ENCODE data around the gene GCAT. TPM values are rescaled to one million over a fixed set of nuclear protein-coding genes. Genes with fewer than 3 reads are reported as not detected.
A peak's percentile ranks its signal among the peaks of the same experiment; 100 is the strongest.

GCAT gene
- total and polyA plus RNA-seq, 2 of the 13 experiments (the other 11 are each of a cell fraction or from before 2014, with no cell fraction given): 28.0 to 50.3 TPM

DNA sequence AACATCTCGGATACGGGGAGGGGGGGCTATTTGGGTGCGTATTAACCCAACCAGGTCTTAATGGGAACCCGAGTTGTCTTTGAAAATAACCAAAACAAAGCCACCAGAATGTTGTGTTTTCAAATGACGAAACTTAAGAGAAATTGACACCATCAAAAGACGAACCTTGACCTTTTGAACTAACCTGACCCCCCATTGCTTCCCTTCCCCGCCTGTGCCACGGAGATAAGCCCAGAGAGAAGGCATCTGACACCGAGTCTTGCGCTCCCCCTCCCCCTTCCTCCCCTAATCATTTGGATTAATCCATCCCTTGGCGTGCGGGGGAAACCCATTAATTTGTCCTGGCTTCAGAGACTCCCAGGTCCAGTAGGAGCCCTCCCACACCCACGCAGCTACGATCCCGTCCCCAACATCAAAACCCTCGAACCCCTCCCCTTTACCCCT, 4.5 kb upstream of the GCAT start:
- no peaks in the 10 kb centered on the region for H3K36me3 ChIP-seq (replicated peaks in 1 of 2; ENCODE audit: control insufficient read depth in 1 of 2, insufficient read depth in 2 of 2, low read length in 2 of 2)
- H3K4me2 ChIP-seq (ENCODE audit: low read depth, low read length): peak overlapping the region; percentile 97
- peak overlapping the region; percentile 77 for H3K27ac ChIP-seq (ENCODE audit: extremely low read length, insufficient read depth, low read length)
- no peak overlapping the region for H2AFZ ChIP-seq (ENCODE audit: low read length)
- peaks cover 23% of the 10 kb centered on the region for H3K79me2 ChIP-seq (ENCODE audit: insufficient read depth, low read length)
- peaks cover 29% of the 10 kb centered on the region; the same call in 1 of the 2 replicates for H4K20me1 ChIP-seq (ENCODE audit: insufficient read depth, low read length)
- no peaks in the 10 kb centered on the region; a peak in 1 of 5 replicates for H3K27me3 ChIP-seq (ENCODE audit: control insufficient read depth in 1 of 2, insufficient read depth in 2 of 2, low read length in 2 of 2)
- POLR2A ChIA-PET: interaction anchor here (0.7 to 8.6 kb wide), 14 partner anchors 14 to 257 kb away, joined by 3 to 127 read pairs (median 5); partner anchors contain the start of genes ANKRD54, GGA1, MICALL1 and NOL12
- H3K9ac ChIP-seq (ENCODE audit: insufficient read depth, low read depth, low read length): peak overlapping the region; percentile 88
- intact Hi-C loops (cut with micrococcal nuclease; ENCODE audit: unreplicated experiment): loop anchor here (2.0 to 10.0 kb wide), 3 partner anchors 20 to 148 kb away; partner anchors contain the start of gene PDXP
- DNase-seq (ENCODE audit: low spot score): peak; percentile 65
- no peak for ATAC-seq
- CTCF ChIA-PET (ENCODE audit: low intra/inter-chr PET ratio, low total read pairs): no interaction called here
- WGBS (ENCODE audit: low lambda C conversion rate): 1% methylated on average over 14 of the region's 16 CpGs
- in situ Hi-C loops (cut with HindIII; ENCODE audit: extremely low pct_ligation_motif_present, low pct_unique_long_range_greater_than_20kb): no loop called here
- peaks cover 23% of the 10 kb centered on the region for H3K4me1 ChIP-seq (ENCODE audit: insufficient read depth, low read length)
- H3K4me3 ChIP-seq (replicated peaks in 1 of 3; ENCODE audit: insufficient read depth in 1 of 3, low read depth in 2 of 3, low read length in 3 of 3): peak overlapping the region; percentile 78 to 95 (median 93)
- BruUV-seq (replicated peaks): no TSS peak
- peak; percentile 86 for FAIRE-seq
- no peaks in the 10 kb centered on the region for H3K9me3 ChIP-seq (ENCODE audit: low read length)
- TF ChIP-seq DNMT3B (CRISPR knock-in tag; conservative IDR thresholded peaks at IDR 0.05) (no peak), NFKBIZ (CRISPR knock-in tag; IDR thresholded peaks at IDR 0.05) (no peak), PHF21A (CRISPR knock-in tag; IDR thresholded peaks at IDR 0.05) (peak; percentile 57; the same call in 1 of the 2 replicates), HOXA7 (CRISPR knock-in tag; IDR thresholded peaks at IDR 0.05) (no peak), CCAR2 (optimal IDR thresholded peaks at IDR 0.05; ENCODE audit: low read depth, low read length) (no peak), HOXA9 (CRISPR knock-in tag; IDR thresholded peaks at IDR 0.05; ENCODE audit: borderline replicate concordance) (no peak), ZNF30 (CRISPR knock-in tag; IDR thresholded peaks at IDR 0.05) (no peak), ZNF883 (CRISPR knock-in tag; IDR thresholded peaks at IDR 0.05; ENCODE audit: not compliant biosample characterization) (no peak), SMARCE1 (IDR thresholded peaks at IDR 0.05; ENCODE audit: borderline replicate concordance) (no peak), KDM3A (CRISPR knock-in tag; IDR thresholded peaks at IDR 0.05; ENCODE audit: low read depth) (no peak), FOXA3 (CRISPR knock-in tag; IDR thresholded peaks at IDR 0.05) (no peak), ZNF891 (CRISPR knock-in tag; IDR thresholded peaks at IDR 0.05) (no peak), GABPB1 (CRISPR knock-in tag; IDR thresholded peaks at IDR 0.05) (no peak), ZKSCAN1 (IDR thresholded peaks at IDR 0.05; ENCODE audit: low read length) (no peak), EEA1 (CRISPR knock-in tag; IDR thresholded peaks at IDR 0.05; ENCODE audit: borderline replicate concordance) (no peak), HCFC1 (IDR thresholded peaks at IDR 0.05; ENCODE audit: low read depth, low read length) (no peak), ZNF788 (CRISPR knock-in tag; IDR thresholded peaks at IDR 0.05; ENCODE audit: borderline replicate concordance) (0 out of 2 replicates have a peak, but pooled peaks have one; percentile 36), HOXA3 (CRISPR knock-in tag; IDR thresholded peaks at IDR 0.05) (peak; percentile 6; the same call in 1 of the 2 replicates)
- TF ChIP-seq, protein P1, sequence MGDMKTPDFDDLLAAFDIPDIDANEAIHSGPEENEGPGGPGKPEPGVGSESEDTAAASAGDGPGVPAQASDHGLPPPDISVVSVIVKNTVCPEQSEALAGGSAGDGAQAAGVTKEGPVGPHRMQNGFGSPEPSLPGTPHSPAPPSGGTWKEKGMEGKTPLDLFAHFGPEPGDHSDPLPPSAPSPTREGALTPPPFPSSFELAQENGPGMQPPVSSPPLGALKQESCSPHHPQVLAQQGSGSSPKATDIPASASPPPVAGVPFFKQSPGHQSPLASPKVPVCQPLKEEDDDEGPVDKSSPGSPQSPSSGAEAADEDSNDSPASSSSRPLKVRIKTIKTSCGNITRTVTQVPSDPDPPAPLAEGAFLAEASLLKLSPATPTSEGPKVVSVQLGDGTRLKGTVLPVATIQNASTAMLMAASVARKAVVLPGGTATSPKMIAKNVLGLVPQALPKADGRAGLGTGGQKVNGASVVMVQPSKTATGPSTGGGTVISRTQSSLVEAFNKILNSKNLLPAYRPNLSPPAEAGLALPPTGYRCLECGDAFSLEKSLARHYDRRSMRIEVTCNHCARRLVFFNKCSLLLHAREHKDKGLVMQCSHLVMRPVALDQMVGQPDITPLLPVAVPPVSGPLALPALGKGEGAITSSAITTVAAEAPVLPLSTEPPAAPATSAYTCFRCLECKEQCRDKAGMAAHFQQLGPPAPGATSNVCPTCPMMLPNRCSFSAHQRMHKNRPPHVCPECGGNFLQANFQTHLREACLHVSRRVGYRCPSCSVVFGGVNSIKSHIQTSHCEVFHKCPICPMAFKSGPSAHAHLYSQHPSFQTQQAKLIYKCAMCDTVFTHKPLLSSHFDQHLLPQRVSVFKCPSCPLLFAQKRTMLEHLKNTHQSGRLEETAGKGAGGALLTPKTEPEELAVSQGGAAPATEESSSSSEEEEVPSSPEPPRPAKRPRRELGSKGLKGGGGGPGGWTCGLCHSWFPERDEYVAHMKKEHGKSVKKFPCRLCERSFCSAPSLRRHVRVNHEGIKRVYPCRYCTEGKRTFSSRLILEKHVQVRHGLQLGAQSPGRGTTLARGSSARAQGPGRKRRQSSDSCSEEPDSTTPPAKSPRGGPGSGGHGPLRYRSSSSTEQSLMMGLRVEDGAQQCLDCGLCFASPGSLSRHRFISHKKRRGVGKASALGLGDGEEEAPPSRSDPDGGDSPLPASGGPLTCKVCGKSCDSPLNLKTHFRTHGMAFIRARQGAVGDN (CRISPR knock-in tag; IDR thresholded peaks at IDR 0.05): no peak
- TF ChIP-seq, protein P2, sequence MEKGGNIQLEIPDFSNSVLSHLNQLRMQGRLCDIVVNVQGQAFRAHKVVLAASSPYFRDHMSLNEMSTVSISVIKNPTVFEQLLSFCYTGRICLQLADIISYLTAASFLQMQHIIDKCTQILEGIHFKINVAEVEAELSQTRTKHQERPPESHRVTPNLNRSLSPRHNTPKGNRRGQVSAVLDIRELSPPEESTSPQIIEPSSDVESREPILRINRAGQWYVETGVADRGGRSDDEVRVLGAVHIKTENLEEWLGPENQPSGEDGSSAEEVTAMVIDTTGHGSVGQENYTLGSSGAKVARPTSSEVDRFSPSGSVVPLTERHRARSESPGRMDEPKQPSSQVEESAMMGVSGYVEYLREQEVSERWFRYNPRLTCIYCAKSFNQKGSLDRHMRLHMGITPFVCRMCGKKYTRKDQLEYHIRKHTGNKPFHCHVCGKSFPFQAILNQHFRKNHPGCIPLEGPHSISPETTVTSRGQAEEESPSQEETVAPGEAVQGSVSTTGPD (CRISPR knock-in tag; IDR thresholded peaks at IDR 0.05): no peak
- TF ChIP-seq, protein P3, sequence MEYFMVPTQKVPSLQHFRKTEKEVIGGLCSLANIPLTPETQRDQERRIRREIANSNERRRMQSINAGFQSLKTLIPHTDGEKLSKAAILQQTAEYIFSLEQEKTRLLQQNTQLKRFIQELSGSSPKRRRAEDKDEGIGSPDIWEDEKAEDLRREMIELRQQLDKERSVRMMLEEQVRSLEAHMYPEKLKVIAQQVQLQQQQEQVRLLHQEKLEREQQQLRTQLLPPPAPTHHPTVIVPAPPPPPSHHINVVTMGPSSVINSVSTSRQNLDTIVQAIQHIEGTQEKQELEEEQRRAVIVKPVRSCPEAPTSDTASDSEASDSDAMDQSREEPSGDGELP (IDR thresholded peaks at IDR 0.05; ENCODE audit: borderline replicate concordance, low read depth): no peak
